GM21619 (cell line): ENCODE measurements around the gene ANKUB1.

Source experiments
- ATAC-seq: cut with Tn5 transposase; IDR thresholded peaks from one replicate; pipeline ENCODE4 v1.9.1; 2021; ENCODE audit not compliant: unreplicated experiment

The ANKUB1 gene

DNA sequence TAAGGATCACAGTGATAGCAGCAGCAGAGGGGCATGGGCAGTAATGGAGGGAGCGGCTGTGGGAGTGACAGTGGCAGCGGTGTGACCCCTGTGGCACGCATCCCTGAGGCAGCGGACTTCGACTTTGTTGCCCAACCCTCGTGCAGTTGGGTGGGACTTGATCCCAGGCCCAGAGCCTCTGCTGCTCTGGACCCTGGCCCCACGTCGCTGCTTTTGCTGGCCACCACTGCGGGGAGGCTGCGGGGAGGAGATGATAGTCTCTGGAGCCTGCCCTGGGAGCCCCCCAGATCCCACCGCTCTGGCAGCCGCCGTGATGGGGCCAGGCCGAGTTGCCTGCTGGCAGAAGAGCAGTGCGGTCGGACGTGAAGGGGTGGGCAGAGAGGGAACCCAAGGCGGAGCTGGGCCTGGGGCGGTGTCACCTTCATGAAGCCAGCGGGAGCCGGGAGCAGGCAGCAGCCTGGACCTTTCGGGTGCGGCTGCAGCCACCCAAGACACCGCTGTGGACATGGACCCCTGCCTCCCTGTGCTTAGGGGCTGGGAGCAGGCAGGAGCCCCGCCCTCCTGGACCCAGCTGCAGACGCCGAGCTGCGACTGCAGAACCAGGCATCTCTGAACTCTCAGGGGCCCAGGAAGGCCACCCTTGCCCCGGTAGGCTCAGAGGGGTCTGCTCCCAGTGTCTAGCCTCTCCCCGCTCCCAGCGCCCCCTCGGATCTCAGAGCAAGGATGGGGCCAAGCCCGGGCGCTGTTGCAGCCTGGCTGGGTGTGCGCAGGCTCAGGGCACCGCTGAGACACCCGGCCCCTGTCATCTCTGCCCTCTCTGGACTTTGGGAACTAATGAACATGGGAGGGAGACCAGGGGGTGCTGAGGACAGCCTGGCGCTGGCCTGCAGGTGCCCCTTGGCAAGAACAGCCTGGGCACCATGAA lies 78.4 kb downstream of the ANKUB1 start:
- ATAC-seq: no peak
